GM12891 (cell line): ENCODE data around the gene ASPN.

ENCODE experiments used
- POLR2AphosphoS5 ChIP-seq: IDR thresholded peaks from 2 replicates; pipeline ENCODE4 v1.6.1; 2011; ENCODE audit warnings: low read depth, low read length, control low read depth
- TAF1 ChIP-seq: IDR thresholded peaks from 2 replicates; pipeline ENCODE4 v1.6.1; 2011; ENCODE audit warnings: low read depth, low read length, control low read depth

GRCh38 chr9:92527291-92527828, 45.1 kb upstream of the ASPN start:
- TF ChIP-seq TAF1 (no peak), POLR2AphosphoS5 (no peak)
